Urinary bladder (tissue), 4 donors: ENCODE data around the gene SMCP. TPM values are rescaled to one million over a fixed set of nuclear protein-coding genes. Genes with fewer than 3 reads are reported as not detected.

Experiments
- DNase-seq: peaks from one replicate; pipeline ENCODE4 v3.0.0-alpha.2; 2015; ENCODE audit errors: extremely low spot score
- H3K27ac ChIP-seq: one replicate; pipeline ENCODE4 v1.5.1; 2013; ENCODE audit warnings: low read depth, mild to moderate bottlenecking, moderate library complexity
- H3K36me3 ChIP-seq: one replicate; pipeline ENCODE4 v1.6.1; 2013; ENCODE audit warnings: mild to moderate bottlenecking, moderate library complexity; ENCODE audit not compliant: insufficient read depth
- H3K4me1 ChIP-seq: one replicate; pipeline ENCODE4 v1.6.1; 2013; ENCODE audit warnings: mild to moderate bottlenecking, moderate library complexity; ENCODE audit not compliant: insufficient read depth
- H3K4me3 ChIP-seq: one replicate; pipeline ENCODE4 v1.5.1; 2013; ENCODE audit warnings: low read depth, low read length
- WGBS: extraction: QIAGEN DNeasy Blood & Tissue Kit; methylation state at CpG from one replicate; pipeline ENCODE4 v1.1.7; 2013; 5-methylcytosine and 5-hydroxymethylcytosine counted together
- polyA plus RNA-seq: library from polyadenylated mRNA; stranded (reverse); fragments of 200-250 nt; gene quantifications from one replicate; pipeline ENCODE4 v1.2.3, GENCODE V29; 2013
- total RNA-seq: library from RNA; depleted of rRNA; stranded (reverse); fragments of >200 nt; gene quantifications from one replicate; pipeline ENCODE4 v1.2.3, GENCODE V29; 2014
- donor health status: healthy with polysubstance abuse.
- donor health status: healthy.

Gene SMCP
- total and polyA plus RNA-seq, 2 donors, result not detected

- Histone ChIP-seq H3K4me1 (no peaks in the 10 kb centered on the region), H3K27ac (no peak overlapping the region), H3K36me3 (no peaks in the 10 kb centered on the region), H3K4me3 (no peak overlapping the region)
- DNase-seq, result no peak
- WGBS, result 80% methylated on average over 7 of the region's 7 CpGs
Measured at GRCh38 chr1:152904688-152905440, 26.7 kb downstream of the SMCP start.

- peak; percentile 52 for DNase-seq
- peak overlapping the region; percentile 44 for H3K27ac ChIP-seq
- 34% methylated on average over 5 of the region's 5 CpGs for WGBS
- no peak overlapping the region for H3K4me3 ChIP-seq
- H3K4me1 ChIP-seq, result no peaks in the 10 kb centered on the region
- H3K36me3 ChIP-seq, result no peaks in the 10 kb centered on the region
Measured at GRCh38 chr1:152906023-152906565, 28.0 kb downstream of the SMCP start.

GRCh38 chr1:152907686-152908601, 29.8 kb downstream of the SMCP start, which contains the start of gene IVL:
IVL (plus strand) TSS chr1:152908546; CDS start chr1:152909798, 1,252 bp downstream.
- H3K36me3 ChIP-seq, result no peaks in the 10 kb centered on the region
- H3K4me1 ChIP-seq, result no peaks in the 10 kb centered on the region
- DNase-seq, result no peak
- no peak within 1 kb of the TSS for H3K4me3 ChIP-seq
- whole genome bisulfite sequencing, result 70% methylated on average over 4 of the region's 4 CpGs
- H3K27ac ChIP-seq, result no peak within 1 kb of the TSS

GRCh38 chr1:152909206-152909605, 31.1 kb downstream of the SMCP start:
- Histone ChIP-seq H3K27ac (no peak overlapping the region), H3K36me3 (no peaks in the 10 kb centered on the region), H3K4me3 (no peak overlapping the region), H3K4me1 (no peaks in the 10 kb centered on the region)
- no peak for DNase-seq
- 89% methylated on average over 3 of the region's 3 CpGs for WGBS

- 54% methylated on average over 1 of the region's 1 CpG for WGBS
- DNase-seq, result no peak
- Histone ChIP-seq H3K36me3 (no peaks in the 10 kb centered on the region), H3K4me1 (no peaks in the 10 kb centered on the region), H3K4me3 (no peak overlapping the region), H3K27ac (no peak overlapping the region)
Measured at GRCh38 chr1:152912471-152912870, 34.3 kb downstream of the SMCP start.

- Histone ChIP-seq H3K4me3 (no peak overlapping the region), H3K36me3 (no peaks in the 10 kb centered on the region)
- WGBS, result 48% methylated on average over 5 of the region's 5 CpGs
Measured at GRCh38 chr1:152912900-152913299, 34.8 kb downstream of the SMCP start.

GRCh38 chr1:152917794-152918193, 39.7 kb downstream of the SMCP start:
- no peak for DNase-seq
- Histone ChIP-seq H3K4me3 (no peak overlapping the region), H3K27ac (no peak overlapping the region), H3K36me3 (no peaks in the 10 kb centered on the region), H3K4me1 (no peaks in the 10 kb centered on the region)
- 23% methylated on average over 3 of the region's 3 CpGs for WGBS

More at GRCh38 chr1:152912900-152913299, 34.8 kb downstream of the SMCP start:
- Histone ChIP-seq H3K4me1 (no peaks in the 10 kb centered on the region), H3K27ac (no peak overlapping the region)
- no peak for DNase-seq

- Histone ChIP-seq H3K4me1 (no peaks in the 10 kb centered on the region), H3K36me3 (no peaks in the 10 kb centered on the region), H3K27ac (no peak overlapping the region), H3K4me3 (no peak overlapping the region)
- DNase-seq, result no peak
Measured at GRCh38 chr1:152919071-152919470, 40.9 kb downstream of the SMCP start.

GRCh38 chr1:152924191-152924590, 46.1 kb downstream of the SMCP start:
- Histone ChIP-seq H3K4me1 (no peaks in the 10 kb centered on the region), H3K4me3 (no peak overlapping the region), H3K27ac (no peak overlapping the region), H3K36me3 (no peaks in the 10 kb centered on the region)
- DNase-seq, result no peak
- 52% methylated on average over 2 of the region's 2 CpGs for WGBS

- DNase-seq, result no peak
- Histone ChIP-seq H3K4me1 (no peaks in the 10 kb centered on the region), H3K27ac (no peak overlapping the region), H3K36me3 (no peaks in the 10 kb centered on the region), H3K4me3 (no peak overlapping the region)
- WGBS, result 69% methylated on average over 3 of the region's 3 CpGs
Measured at GRCh38 chr1:152926091-152926490, 48.0 kb downstream of the SMCP start.

- Histone ChIP-seq H3K4me1 (no peaks in the 10 kb centered on the region), H3K36me3 (no peaks in the 10 kb centered on the region), H3K27ac (no peak overlapping the region), H3K4me3 (no peak overlapping the region)
- WGBS, result 79% methylated on average over 3 of the region's 3 CpGs
- no peak for DNase-seq
Measured at GRCh38 chr1:152928671-152929070, 50.5 kb downstream of the SMCP start.

- DNase-seq, result no peak
- Histone ChIP-seq H3K27ac (no peak overlapping the region), H3K36me3 (no peaks in the 10 kb centered on the region), H3K4me3 (no peak overlapping the region), H3K4me1 (no peaks in the 10 kb centered on the region)
- WGBS, result 70% methylated on average over 4 of the region's 4 CpGs
Measured at GRCh38 chr1:152932170-152932811, 54.2 kb downstream of the SMCP start.

GRCh38 chr1:152933196-152933595, 55.1 kb downstream of the SMCP start:
- no peak for DNase-seq
- Histone ChIP-seq H3K36me3 (no peaks in the 10 kb centered on the region), H3K4me3 (no peak overlapping the region), H3K27ac (no peak overlapping the region), H3K4me1 (no peaks in the 10 kb centered on the region)
- 59% methylated on average over 2 of the region's 2 CpGs for WGBS
